Mucosa of rectum (tissue), 2 donors: ENCODE results near the gene CLK2.

Experiments used
- H3K27ac ChIP-seq, 2 donors: one replicate each; pipeline ENCODE4 v1.7.0; 2013; ENCODE audit warnings: inconsistent platforms in 2 of 2, low read depth in 2 of 2, low read length in 2 of 2
- H3K27me3 ChIP-seq, 2 donors: one replicate each; pipeline ENCODE4 v1.7.0; 2013; ENCODE audit warnings: low read length in 2 of 2; ENCODE audit not compliant: control insufficient read depth in 2 of 2, insufficient read depth in 2 of 2
- H3K36me3 ChIP-seq, 2 donors: one replicate each; pipeline ENCODE4 v1.7.0; 2013; ENCODE audit warnings: low read length in 2 of 2; ENCODE audit not compliant: control insufficient read depth in 2 of 2, insufficient read depth in 2 of 2
- H3K4me1 ChIP-seq, 2 donors: one replicate each; pipeline ENCODE4 v1.7.0; 2013; ENCODE audit warnings: low read length in 2 of 2, mild to moderate bottlenecking in 1 of 2; ENCODE audit not compliant: control insufficient read depth in 2 of 2, insufficient read depth in 2 of 2
- H3K4me3 ChIP-seq, 2 donors: one replicate each; pipeline ENCODE4 v1.7.0; 2013; ENCODE audit warnings: low read length in 2 of 2
- H3K9ac ChIP-seq, 2 donors: one replicate each; pipeline ENCODE4 v1.7.0; 2013; ENCODE audit warnings: low read length in 2 of 2, low read depth in 1 of 2, mild to moderate bottlenecking in 1 of 2
- H3K9me3 ChIP-seq, 2 donors: one replicate each; pipeline ENCODE4 v1.7.0; 2013; ENCODE audit warnings: low read length in 2 of 2; ENCODE audit not compliant: control insufficient read depth in 2 of 2
- donor health status: healthy.
- donor health status: Normal muscosa, but diverticular disease.

CLK2 gene

DNA sequence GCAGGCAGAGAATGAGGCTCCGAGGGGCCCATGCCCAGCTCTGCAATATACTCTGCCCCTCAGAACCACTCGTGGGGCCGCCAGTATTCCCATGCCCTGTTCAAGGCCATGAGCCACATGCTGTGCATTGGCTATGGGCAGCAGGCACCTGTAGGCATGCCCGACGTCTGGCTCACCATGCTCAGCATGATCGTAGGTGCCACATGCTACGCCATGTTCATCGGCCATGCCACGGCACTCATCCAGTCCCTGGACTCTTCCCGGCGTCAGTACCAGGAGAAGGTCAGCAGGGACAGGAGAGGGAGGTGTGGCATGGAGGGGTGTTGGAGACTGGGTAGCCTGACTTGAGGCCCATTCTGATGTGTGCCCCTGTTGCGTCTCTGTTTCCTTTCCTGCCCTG lies 11.2 kb upstream of the CLK2 start:
- no peak overlapping the region for H3K9ac ChIP-seq
- no peaks in the 10 kb centered on the region for H3K4me1 ChIP-seq
- H3K27ac ChIP-seq: no peak overlapping the region
- no peaks in the 10 kb centered on the region for H3K9me3 ChIP-seq
- H3K36me3 ChIP-seq: peaks cover 2 to 10% of the 10 kb centered on the region in 2 donors
- no peaks in the 10 kb centered on the region for H3K27me3 ChIP-seq
- H3K4me3 ChIP-seq: no peak overlapping the region

DNA sequence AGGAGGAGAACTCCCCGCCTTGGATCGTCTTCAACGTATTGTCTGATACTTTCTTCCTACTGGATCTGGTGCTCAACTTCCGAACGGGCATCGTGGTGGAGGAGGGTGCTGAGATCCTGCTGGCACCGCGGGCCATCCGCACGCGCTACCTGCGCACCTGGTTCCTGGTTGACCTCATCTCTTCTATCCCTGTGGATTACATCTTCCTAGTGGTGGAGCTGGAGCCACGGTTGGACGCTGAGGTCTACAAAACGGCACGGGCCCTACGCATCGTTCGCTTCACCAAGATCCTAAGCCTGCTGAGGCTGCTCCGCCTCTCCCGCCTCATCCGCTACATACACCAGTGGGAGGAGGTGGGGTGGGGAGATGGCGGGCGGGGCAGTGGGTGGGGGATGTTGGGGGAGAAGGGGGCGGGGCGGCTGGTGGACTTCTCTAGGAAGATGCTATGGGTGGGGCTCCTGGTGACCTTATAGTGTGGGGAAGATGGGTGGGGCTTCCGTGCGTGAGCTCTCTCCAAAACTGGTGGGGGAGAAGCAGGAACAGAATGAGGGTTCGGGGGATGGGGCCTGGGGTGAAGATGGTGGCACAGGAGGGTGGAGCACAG lies 9.3 kb upstream of the CLK2 start:
- no peaks in the 10 kb centered on the region for H3K27me3 ChIP-seq
- peaks cover 7 to 9% of the 10 kb centered on the region in 2 donors for H3K4me1 ChIP-seq
- no peak overlapping the region for H3K9ac ChIP-seq
- H3K9me3 ChIP-seq: no peaks in the 10 kb centered on the region
- H3K4me3 ChIP-seq: no peak overlapping the region
- H3K36me3 ChIP-seq: peaks cover 0 to 6% of the 10 kb centered on the region in 2 donors
- no peak overlapping the region for H3K27ac ChIP-seq

DNA sequence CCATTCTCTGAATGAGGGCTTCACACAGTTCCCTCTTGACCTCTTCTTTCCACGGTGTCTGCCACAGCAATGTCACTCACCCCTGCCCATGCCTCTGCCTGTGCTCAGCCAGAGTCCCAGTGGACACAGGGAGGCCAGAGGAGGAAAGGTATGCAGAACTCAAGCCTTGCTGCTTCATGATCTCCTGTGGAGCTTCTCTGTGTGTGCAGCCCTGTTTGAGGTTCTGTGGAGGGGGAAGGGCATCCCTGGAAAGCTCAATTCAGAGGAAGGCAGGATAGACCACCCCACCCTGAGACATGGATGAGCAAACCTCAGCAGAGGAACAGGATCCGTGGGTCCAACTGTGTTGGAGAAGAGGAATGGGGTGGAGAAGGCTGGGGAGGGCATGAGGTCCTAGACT lies 6.0 kb upstream of the CLK2 start:
- Histone ChIP-seq H3K27ac (no peak overlapping the region), H3K4me1 (peaks cover 12 to 14% of the 10 kb centered on the region in 2 donors), H3K9ac (no peak overlapping the region)

GRCh38 chr1:155278689-155279160 lies 5.4 kb upstream of the CLK2 start:
- Histone ChIP-seq H3K27me3 (no peaks in the 10 kb centered on the region), H3K4me1 (peaks cover 14 to 16% of the 10 kb centered on the region in 2 donors), H3K9ac (no peak overlapping the region), H3K9me3 (no peaks in the 10 kb centered on the region), H3K27ac (peak overlapping the region in 1 of 2 donors; percentile 57), H3K36me3 (peaks cover 0 to 3% of the 10 kb centered on the region in 2 donors), H3K4me3 (peak overlapping the region; percentile 68 to 83)

More for the DNA sequence above, 6.0 kb upstream of the CLK2 start:
- H3K36me3 ChIP-seq: peaks cover 0 to 6% of the 10 kb centered on the region in 2 donors
- no peaks in the 10 kb centered on the region for H3K27me3 ChIP-seq
- no peak overlapping the region for H3K4me3 ChIP-seq
- no peaks in the 10 kb centered on the region for H3K9me3 ChIP-seq

DNA sequence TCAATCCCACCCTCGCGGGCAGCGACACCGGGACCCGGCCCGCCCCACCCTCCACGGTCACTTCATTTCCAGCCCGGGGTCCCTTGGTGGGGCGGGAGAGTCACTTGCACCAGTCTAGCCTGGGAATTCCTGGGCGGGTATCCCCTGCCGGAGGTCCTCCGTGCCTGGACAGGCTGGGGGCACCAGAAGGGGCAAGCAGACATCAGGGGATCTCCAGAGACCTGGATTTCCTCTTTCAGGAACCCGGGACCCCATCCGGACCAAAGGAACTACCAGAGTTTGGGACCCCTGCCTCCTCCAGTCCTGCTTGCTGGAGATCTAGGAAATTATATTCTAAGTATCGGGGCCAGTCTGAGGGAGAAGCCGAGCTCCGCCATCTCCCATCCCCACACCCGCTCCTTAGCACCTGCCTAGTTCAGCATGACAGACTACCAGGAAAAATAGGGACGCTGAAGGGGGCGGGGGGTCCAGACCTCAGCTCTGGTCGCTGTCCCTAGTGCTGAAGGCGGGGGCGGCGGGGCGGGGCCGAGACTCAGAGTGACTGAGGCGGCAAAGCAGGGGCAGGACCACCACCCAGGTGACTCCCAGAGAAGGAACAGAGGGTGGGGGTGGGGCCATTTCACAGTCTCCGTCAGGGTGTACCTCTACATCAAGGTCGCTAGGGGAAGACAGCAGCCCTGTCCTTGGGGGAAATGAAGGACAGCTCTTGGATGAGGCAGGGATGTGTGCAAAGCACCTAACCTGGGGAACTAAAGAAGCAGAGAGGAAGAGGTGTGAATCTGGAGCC lies 4.8 kb upstream of the CLK2 start:
- Histone ChIP-seq H3K9ac (peak overlapping the region; percentile 71 to 72), H3K4me1 (peaks cover 17 to 18% of the 10 kb centered on the region in 2 donors), H3K9me3 (no peaks in the 10 kb centered on the region), H3K27ac (peak overlapping the region; percentile 9 to 57), H3K27me3 (no peaks in the 10 kb centered on the region), H3K36me3 (no peaks in the 10 kb centered on the region), H3K4me3 (peak overlapping the region; percentile 68 to 83)

DNA sequence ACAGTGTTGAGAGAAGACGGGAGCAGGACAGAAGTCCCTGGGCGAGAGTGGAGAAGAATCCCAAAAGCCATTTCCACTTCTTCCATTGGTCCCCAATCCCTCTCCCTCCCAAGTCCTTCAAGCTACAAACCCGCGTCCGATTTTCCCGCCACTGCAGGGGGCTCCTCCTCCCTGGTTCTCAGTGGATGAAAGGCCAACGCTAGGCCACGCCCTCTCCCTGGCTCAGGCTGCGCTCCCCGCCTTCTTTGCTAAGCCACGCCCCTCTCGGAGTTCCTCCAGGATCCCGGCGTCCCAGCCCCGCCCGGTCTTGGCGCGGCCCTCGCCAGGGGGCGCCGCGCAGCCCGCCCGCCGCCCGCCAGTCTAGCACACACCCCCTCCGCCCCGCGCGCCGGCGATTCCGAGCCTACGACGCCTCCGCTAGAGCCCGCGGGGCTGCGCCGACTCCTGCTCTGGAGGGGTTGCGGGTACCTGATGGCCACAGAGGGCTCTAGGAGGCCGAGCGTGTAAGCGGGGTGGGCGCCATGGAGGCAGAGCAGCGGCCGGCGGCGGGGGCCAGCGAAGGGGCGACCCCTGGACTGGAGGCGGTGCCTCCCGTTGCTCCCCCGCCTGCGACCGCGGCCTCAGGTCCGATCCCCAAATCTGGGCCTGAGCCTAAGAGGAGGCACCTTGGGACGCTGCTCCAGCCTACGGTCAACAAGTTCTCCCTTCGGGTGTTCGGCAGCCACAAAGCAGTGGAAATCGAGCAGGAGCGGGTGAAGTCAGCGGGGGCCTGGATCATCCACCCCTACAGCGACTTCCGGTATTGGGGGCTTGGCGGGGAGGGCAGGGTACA lies 4.0 kb upstream of the CLK2 start, which contains the start of gene HCN3:
Gene HCN3, plus strand, starts transcription at position 394 of the 832 bp plus-strand sequence. Its CDS starts 128 bp downstream, at position 522.
- Histone ChIP-seq H3K4me3 (peak within 1 kb of the TSS; percentile 68 to 83), H3K27ac (peak within 1 kb of the TSS; percentile 57 to 58)

GRCh38 chr1:155272466-155273342 lies 600 bp downstream of the CLK2 start:
- H3K27ac ChIP-seq: peak overlapping the region; percentile 91 to 94
- H3K4me3 ChIP-seq: peak overlapping the region; percentile 66 to 96
- H3K27me3 ChIP-seq: no peaks in the 10 kb centered on the region

More for the DNA sequence above, 4.0 kb upstream of the CLK2 start, which contains the start of gene HCN3:
- Histone ChIP-seq H3K36me3 (no peaks in the 10 kb centered on the region), H3K4me1 (peaks cover 23% of the 10 kb centered on the region in 2 donors), H3K27me3 (no peaks in the 10 kb centered on the region), H3K9ac (peak within 1 kb of the TSS; percentile 71 to 72), H3K9me3 (no peaks in the 10 kb centered on the region)

DNA sequence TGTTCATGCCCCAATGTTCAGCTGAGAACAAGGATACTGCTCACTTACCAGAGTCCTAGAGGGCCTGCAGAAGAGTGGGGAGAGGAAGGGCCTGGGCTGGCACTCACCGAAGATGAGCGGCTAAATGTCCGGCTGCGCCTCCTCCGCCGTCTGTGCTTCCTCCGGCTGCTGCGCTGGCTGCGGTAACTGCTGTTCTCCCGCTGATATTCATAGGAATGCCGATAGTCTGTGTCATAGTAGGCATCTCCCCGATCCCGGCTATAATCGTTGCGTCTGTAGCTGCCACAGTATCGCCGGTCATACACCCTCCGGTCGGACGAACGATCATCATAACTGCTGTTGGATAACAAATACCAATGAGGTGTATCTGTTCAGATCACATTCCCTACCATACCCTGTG lies 3.9 kb downstream of the CLK2 start:
- no peak overlapping the region for H3K4me3 ChIP-seq
- peaks cover 56 to 58% of the 10 kb centered on the region in 2 donors for H3K36me3 ChIP-seq
- no peak overlapping the region for H3K27ac ChIP-seq
- peaks cover 11 to 14% of the 10 kb centered on the region in 2 donors for H3K4me1 ChIP-seq
- no peaks in the 10 kb centered on the region for H3K9me3 ChIP-seq
- no peak overlapping the region for H3K9ac ChIP-seq
- no peaks in the 10 kb centered on the region for H3K27me3 ChIP-seq

More at GRCh38 chr1:155272466-155273342, 600 bp downstream of the CLK2 start:
- no peaks in the 10 kb centered on the region for H3K9me3 ChIP-seq
- peak overlapping the region; percentile 70 to 79 for H3K9ac ChIP-seq
- peaks cover 16 to 18% of the 10 kb centered on the region in 2 donors for H3K4me1 ChIP-seq
- peaks cover 29% of the 10 kb centered on the region in 2 donors for H3K36me3 ChIP-seq

DNA sequence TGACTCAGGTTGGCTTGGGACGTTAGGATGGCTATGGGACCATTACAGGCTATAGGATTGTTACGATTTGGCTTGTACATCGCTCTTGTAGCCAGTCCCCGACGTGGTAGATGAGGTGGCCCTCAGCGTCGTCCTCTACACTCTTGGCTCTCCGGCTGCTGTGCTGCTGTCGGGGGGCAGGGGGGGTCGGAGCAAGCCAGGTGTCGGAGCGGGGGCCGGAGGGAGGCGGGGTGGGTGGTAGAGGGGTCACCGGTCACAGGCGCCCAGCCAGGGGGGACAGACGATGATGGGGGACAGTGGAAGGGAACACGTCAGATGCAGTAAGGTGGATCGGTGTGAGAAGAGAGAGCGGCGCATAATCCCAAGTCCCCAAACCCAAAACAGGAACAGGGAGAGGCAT lies 4.7 kb downstream of the CLK2 start:
- Histone ChIP-seq H3K27ac (no peak overlapping the region), H3K4me1 (peaks cover 8 to 10% of the 10 kb centered on the region in 2 donors), H3K27me3 (no peaks in the 10 kb centered on the region), H3K9ac (no peak overlapping the region), H3K9me3 (no peaks in the 10 kb centered on the region), H3K36me3 (peaks cover 63 to 66% of the 10 kb centered on the region in 2 donors), H3K4me3 (no peak overlapping the region)
